Erythroblast (primary cell): ENCODE data around the gene ATP6V0E2.
"Not testable (repeated sequence)": the region's sequence is repeated elsewhere in the genome, so short reads cannot be mapped to it uniquely, and the experiment has no call there.

ENCODE experiments used
- GATA1 ChIP-seq: IDR thresholded peaks from 2 replicates; pipeline ENCODE4 v1.6.1; 2011; ENCODE audit warnings: low read depth, mild to moderate bottlenecking, control low read depth, low read length, moderate library complexity
- POLR2A ChIP-seq: IDR thresholded peaks from 2 replicates; pipeline ENCODE4 v1.6.1; 2011; ENCODE audit warnings: mild to moderate bottlenecking, low read length

DNA sequence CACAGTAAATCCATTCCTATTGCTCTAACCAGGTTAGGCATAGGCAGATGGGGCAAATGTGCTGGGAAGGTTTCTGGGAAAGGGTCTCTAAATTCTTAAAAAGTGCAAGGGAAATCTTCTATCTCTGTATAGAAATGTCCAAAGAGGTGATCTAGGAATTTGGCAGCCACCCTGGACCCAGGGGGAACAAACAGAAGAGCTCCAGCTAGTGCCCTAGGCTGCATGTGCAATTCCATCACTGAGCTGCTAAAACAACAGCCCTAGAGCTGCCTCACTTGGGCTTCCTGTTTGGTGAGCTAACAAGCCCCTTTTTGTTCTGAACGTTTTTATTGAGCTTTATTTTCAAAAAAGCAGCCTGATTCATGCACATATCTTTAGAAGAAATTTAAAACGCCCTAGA is 16.9 kb downstream of the ATP6V0E2 start:
- not testable (repeated sequence) for TF ChIP-seq POLR2A, GATA1
